ENCODE data around the gene TBXAS1.

The TBXAS1 gene

GRCh38 chr7:140027858-140028257 lies 198.8 kb downstream of the TBXAS1 start:
- DNase-seq: no peak

DNA sequence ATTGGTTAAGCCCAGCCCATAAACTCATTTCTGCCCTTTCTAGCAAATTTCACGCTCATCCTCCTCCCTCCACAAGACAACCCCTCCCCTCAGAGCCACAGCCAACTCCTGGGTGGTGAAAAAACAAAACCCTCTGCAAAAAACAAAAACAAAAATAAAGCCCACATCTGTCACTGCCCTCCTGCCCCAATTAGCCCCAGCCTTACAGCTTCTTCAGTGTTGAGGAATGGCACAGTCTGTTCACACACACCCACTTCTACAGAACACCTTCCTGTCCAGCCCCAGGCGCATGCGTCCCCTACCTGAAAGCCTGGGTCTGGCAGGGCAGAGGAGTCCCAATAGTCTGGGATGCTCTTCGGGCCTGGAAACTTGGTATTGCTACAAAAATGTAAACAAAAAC lies 199.2 kb downstream of the TBXAS1 start:
- DNase-seq: no peak

- no peak for DNase-seq
These were observed 200.0 kb downstream of the TBXAS1 start for GRCh38 chr7:140029072-140029471.

DNA sequence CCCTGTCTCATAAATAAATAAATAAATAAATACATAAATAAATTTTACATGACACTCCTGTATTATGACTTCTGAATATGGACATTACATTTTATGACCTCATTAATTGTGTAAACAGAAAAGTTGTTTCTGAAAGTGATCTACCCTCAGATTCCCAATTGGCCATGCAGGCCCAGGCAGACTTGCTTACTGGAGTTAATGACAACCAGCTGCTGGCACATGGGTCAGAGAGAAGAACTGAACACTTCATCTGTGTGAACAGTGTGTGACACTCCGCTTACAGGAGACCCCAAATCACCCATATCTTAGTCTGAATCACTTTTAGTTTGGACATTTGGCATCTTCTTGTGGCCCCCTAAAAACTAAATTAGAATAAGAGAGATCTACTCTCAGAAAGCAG lies 202.3 kb downstream of the TBXAS1 start:
- no peak for DNase-seq

- DNase-seq: no peak
These were observed 204.0 kb downstream of the TBXAS1 start for GRCh38 chr7:140033036-140033435.

GRCh38 chr7:140033779-140034363 lies 204.8 kb downstream of the TBXAS1 start:
- DNase-seq: no peak

- no peak for DNase-seq
These were observed 205.4 kb downstream of the TBXAS1 start for GRCh38 chr7:140034421-140034820.

DNA sequence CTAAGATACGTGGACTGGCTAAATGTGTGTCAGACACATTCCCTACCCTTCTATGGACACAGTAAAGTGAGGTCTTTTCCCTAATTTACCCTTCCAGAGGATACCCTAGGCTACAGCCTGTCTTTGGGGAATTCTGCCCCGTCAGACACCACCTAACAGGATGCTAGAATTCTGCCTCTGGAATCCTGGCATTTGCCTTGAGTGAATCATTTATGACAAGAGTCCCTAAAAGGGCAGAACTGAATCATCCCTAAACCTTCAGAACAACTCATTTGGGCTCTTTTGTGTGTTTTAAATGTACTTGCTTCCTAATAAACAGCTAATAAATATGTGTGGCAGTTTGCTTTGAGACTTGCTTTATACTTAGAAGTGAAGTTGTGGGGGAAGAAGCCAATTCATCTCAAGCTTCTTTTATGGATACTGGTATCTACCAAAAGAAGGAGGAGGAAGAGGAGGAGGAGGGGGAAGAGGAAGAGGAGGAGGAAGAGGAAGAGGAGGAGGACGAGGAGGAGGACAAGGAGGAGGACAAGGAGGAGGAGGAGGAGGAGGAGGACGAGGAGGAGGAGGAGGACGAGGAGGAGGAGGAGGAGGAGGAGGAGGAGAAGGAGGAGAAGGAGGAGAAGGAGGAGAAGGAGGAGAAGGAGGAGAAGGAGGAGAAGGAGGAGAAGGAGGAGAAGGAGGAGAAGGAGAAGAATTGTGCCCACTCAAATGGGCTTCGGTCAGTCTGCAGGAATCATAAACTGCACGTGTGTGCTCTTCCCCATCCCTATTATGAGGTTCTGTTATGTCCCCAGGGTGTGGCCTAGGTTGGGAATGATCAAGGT lies 206.5 kb downstream of the TBXAS1 start:
- DNase-seq: no peak

DNA sequence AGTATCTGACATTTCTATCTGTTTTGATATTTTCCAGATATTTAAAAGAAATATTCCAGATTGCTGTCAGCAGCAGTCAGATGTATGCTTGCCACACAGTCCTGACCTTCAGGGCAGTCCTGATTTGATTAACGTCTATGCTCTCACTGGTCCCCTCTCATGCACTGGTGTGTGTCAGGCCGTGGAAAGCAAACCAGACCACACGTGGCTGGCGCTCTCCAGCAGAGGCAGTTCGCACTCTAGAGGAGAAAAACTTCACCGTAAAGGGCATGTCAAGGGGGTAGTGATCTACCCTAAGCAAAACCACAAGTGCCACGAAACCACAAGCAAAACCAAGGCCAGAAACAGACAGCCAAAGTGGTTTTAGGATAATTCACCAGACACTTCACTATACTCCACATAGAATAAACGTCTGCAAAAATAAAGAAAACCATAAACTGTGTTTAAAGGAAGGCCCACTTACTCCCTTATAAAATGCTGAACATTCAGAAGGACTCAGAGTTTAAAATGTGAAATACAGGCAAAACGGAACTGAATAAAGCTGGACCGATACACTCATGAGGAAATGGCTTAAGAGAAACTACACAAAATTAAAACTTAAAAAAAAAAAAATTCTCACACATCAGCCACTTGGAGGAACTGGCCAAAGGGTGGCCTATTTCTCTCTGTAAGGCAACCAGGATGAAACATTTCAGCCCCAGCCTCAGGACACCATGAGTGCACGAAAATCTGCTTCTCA lies 207.3 kb downstream of the TBXAS1 start:
- no peak for DNase-seq

DNA sequence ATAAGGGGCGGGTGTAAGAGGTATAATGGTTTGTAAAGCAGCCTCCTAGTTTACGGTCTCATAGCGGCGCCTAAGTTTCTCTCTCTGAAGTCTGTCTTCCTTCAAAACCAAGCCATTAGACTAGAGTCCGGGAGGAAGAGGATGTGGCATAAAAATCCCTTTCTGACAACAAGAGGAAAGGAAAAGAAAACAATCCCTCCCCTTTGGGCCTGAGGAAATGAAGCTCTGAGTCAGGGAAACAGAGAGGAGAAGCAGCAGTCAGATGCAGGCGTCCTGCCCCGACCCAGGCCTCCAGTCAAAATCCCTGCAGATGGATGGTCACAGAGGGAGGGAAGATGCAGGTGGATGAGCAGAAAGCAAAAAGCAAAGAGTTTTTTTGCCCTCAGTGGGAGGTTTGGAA lies 210.0 kb downstream of the TBXAS1 start:
- DNase-seq: no peak

GRCh38 chr7:140039896-140040295 lies 210.8 kb downstream of the TBXAS1 start:
- DNase-seq: no peak

- no peak for DNase-seq
These were observed 212.8 kb downstream of the TBXAS1 start for GRCh38 chr7:140041659-140042385.

DNA sequence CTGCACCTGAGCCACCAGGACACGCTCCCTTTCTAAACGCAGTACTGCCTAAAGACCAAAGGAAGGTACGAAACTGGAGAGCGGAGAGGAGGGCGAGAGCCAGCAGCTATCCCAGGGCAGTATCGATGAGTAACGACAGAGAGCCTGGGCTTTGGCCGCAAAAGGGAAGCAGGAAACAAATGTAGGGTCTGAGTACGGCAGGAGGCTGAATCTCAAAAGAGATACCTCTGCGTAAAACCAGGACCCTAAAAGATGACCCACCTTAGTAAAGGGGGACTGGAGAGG lies 213.3 kb downstream of the TBXAS1 start:
- DNase-seq: no peak

GRCh38 chr7:140044251-140044650 lies 215.2 kb downstream of the TBXAS1 start:
- DNase-seq: no peak

DNA sequence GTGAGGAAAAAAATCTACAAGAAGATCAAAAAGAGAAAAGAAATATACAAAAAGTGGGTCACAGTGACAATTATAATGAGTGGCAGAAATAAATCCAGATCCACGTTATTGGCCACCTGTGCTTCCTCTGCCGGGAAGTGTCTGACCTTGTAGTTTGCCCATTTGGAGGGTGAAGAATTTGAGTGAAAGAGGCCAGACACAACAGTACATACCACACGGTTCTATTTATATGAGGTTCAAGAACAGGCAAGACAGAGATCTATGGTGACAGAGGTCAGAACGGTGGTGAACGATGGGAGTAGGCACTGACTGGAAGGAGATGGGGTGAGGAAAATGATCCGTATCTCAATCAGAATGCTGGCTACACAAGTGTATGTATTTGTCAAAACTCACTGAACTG lies 216.6 kb downstream of the TBXAS1 start:
- no peak for DNase-seq

- DNase-seq: no peak
These were observed 218.1 kb downstream of the TBXAS1 start for GRCh38 chr7:140047197-140047596.

DNA sequence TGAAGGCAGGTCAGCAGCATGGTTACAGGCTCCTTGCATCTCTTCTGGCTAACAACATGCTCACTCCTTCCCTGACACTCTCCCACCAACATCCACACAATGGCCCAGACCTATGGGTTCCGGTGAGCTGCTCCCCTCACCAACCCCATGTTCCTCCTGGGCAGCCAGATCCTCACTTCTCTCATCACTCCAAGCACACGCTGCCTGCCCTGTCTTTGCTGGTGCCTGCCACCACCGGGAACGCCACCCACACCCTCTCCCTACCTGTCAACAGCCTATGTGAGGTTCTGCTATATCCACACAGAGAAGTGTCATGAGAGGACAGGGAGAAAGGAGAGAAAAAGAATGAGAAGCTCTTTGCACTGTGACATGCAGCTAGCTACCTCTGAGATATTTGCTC lies 219.1 kb downstream of the TBXAS1 start:
- DNase-seq: no peak

DNA sequence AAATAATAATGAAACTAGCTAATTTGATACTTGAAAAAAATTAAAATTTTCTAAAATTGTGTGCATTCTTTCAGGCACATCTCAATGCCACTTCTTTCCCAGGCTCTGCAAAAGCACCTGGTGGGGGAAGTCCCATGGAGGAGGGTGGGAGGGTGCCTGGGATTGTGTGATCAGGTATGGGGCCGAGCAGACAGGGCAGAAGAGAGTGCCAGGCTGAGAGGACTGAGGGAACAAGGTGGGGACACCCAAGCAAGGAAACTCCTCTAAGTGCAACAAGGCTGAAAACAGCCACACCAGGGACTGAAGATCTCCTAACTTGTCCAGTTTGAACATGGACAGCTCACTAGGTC lies 219.9 kb downstream of the TBXAS1 start:
- DNase-seq: no peak

DNA sequence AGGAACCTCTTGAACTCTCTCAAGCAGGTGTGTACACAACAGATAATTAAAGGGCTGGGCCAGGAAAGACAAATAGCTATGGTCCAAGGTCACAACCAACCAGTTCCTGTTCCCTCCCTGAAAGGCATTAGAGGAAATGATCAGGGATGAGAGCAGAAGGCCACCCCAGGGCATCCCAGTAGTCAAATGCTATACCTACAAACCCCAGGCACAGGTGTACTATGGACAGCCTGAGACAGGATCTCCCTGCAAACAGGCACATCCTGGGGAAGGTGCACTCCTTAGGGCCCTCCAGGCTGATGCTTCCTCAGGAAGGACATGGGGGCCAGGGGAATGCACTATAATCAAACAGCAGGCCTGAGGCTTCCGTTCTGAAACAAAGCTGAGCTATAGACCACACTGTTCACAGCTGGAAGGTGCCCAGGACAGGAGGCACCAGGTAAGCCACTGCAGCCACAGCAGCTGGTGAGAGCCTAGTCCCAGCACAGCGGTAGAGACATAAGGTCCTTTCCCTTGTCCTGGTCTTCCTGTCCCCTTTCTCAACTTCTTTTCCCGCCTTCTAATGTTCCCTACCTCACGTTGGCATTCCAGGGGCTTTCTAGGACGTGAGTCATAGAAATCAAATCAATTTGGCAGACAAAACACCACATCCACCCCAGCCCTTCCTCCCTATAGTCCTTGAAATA lies 220.4 kb downstream of the TBXAS1 start:
- no peak for DNase-seq

DNA sequence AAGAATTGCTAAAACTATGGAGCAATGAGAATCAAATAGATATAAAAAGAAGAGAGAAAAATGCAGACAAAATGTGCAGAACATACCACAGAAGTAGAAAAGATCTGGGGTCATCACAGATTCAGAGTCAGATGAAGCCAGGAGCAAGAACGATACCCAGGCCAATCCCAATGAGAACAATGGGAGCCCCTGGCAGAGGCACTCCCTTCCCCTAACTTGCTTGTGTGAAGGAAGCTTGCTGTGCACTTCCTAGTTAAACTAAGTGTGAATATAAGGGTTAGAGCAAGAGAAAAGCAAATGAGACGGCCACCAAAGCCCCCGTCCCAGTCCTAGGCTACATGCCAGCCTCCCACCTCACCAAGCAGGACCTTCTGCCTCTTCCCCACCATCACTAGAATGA lies 221.0 kb downstream of the TBXAS1 start:
- DNase-seq: no peak

DNA sequence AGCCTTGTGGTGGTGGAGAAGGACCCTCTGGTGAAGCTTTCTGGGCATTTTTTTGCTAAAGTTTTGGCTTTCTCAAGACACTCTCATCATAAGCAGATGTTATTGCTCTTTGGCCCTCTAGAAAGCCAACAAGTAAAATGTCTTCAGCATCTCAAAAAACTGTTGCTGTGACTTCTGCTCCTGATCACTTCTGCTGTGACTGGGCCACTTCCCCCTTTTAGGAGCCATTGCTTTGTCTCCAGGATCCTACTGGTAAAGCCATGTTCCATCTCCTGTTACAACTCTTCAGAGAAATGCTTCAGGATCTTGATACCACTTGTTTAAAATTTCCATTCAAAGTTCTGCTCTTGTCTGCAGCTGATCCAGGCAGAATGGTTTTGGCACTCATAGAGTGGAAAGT lies 222.8 kb downstream of the TBXAS1 start:
- DNase-seq: no peak

GRCh38 chr7:140053812-140054539 lies 224.9 kb downstream of the TBXAS1 start:
- DNase-seq: no peak
